OCI-LY3 (cell line): ENCODE measurements around the gene C1QTNF3.

Experiments used
- EZH2phosphoT487 ChIP-seq: fragments of 200-600 bp; shearing (Covaris generic); IDR thresholded peaks from 2 replicates; pipeline ENCODE4 v1.6.1; 2018; ENCODE audit warnings: antibody characterized with exemption, mixed run types, low read depth
- TF ChIP-seq, protein P1 (sequence below): fragments of 200-600, 300-600 bp; sonication (generic); IDR thresholded peaks from 2 replicates; pipeline ENCODE4 v1.5.1; 2014; ENCODE audit warnings: antibody characterized with exemption, low read length, low read depth

DNA sequence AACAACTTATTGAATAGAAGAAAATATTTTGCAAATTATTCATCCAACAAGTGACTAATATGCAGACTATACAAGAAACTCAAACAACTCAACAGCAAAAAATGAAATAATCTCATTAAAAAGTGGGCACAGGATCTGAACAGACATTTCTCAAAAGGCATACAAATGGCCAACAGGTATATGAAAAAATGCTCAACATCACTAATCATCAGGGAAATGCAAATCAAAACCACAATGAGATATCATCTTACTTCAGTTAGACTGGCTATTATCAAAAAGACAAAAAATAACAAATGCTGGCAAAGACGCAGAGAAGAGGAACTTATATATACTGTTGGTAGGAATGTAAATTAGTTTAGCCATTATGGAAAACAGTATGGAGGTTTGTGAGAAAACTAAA is 33.4 kb downstream of the C1QTNF3 start:
- TF ChIP-seq, protein P1, sequence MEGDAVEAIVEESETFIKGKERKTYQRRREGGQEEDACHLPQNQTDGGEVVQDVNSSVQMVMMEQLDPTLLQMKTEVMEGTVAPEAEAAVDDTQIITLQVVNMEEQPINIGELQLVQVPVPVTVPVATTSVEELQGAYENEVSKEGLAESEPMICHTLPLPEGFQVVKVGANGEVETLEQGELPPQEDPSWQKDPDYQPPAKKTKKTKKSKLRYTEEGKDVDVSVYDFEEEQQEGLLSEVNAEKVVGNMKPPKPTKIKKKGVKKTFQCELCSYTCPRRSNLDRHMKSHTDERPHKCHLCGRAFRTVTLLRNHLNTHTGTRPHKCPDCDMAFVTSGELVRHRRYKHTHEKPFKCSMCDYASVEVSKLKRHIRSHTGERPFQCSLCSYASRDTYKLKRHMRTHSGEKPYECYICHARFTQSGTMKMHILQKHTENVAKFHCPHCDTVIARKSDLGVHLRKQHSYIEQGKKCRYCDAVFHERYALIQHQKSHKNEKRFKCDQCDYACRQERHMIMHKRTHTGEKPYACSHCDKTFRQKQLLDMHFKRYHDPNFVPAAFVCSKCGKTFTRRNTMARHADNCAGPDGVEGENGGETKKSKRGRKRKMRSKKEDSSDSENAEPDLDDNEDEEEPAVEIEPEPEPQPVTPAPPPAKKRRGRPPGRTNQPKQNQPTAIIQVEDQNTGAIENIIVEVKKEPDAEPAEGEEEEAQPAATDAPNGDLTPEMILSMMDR = no peak
- TF ChIP-seq EZH2phosphoT487 = no peak
